Measurements from ENCODE around the gene SNX18.

Gene SNX18

DNA sequence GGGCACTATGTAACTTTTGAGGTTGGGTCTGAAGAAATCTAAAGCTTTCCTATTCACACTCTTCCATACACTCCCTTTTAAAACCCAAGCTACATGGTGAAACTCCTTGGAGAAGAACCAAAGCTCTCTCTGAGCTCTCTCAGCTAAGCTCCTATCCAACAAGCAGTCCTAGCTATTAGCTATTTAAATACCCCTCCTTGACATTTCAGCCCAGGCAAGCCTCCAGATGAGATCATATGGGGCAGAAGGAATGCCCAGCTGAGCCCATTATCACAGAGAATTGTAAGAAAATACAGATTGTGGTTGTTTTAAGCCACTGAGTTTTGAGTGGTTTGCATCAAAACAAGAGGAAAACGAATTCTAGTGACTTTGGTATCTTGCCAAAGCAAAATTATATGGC, 46.9 kb upstream of the SNX18 start:
- no peaks in the 10 kb centered on the region for H3F3A ChIP-seq (ENCODE audit: low read depth)
- no peaks in the 10 kb centered on the region for H4K20me1 ChIP-seq (ENCODE audit: insufficient read depth, low read length, poor library complexity, severe bottlenecking)
- no peak overlapping the region for H3K4me3 ChIP-seq (ENCODE audit: low read length, poor library complexity, severe bottlenecking)
- no peaks in the 10 kb centered on the region for H3K36me3 ChIP-seq (ENCODE audit: insufficient read depth, low read length)
- H3K27me3 ChIP-seq (ENCODE audit: insufficient read depth, low read length, poor library complexity, severe bottlenecking), result no peaks in the 10 kb centered on the region
- no peaks in the 10 kb centered on the region for H3K4me1 ChIP-seq (ENCODE audit: insufficient read depth, low read length, poor library complexity, severe bottlenecking)
- H3K4me2 ChIP-seq (ENCODE audit: low read depth, low read length, poor library complexity, severe bottlenecking), result no peak overlapping the region
- H2AFZ ChIP-seq (ENCODE audit: low read length), result 0 out of 2 replicates have a peak overlapping the region, but pooled peaks have one; percentile 37
- no peak overlapping the region for H3K9ac ChIP-seq (ENCODE audit: low read depth, low read length, poor library complexity, severe bottlenecking)
- TF ChIP-seq, protein P1, sequence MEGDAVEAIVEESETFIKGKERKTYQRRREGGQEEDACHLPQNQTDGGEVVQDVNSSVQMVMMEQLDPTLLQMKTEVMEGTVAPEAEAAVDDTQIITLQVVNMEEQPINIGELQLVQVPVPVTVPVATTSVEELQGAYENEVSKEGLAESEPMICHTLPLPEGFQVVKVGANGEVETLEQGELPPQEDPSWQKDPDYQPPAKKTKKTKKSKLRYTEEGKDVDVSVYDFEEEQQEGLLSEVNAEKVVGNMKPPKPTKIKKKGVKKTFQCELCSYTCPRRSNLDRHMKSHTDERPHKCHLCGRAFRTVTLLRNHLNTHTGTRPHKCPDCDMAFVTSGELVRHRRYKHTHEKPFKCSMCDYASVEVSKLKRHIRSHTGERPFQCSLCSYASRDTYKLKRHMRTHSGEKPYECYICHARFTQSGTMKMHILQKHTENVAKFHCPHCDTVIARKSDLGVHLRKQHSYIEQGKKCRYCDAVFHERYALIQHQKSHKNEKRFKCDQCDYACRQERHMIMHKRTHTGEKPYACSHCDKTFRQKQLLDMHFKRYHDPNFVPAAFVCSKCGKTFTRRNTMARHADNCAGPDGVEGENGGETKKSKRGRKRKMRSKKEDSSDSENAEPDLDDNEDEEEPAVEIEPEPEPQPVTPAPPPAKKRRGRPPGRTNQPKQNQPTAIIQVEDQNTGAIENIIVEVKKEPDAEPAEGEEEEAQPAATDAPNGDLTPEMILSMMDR (conservative IDR thresholded peaks at IDR 0.05; ENCODE audit: low read length), result no peak
- TF ChIP-seq EZH2phosphoT487 (IDR thresholded peaks at IDR 0.05; ENCODE audit: borderline replicate concordance), result no peak
- H3K79me2 ChIP-seq (ENCODE audit: insufficient read depth, low read length), result no peaks in the 10 kb centered on the region
- no peaks in the 10 kb centered on the region for H3K9me3 ChIP-seq (ENCODE audit: insufficient read depth, low read depth, low read length)
- no peaks in the 10 kb centered on the region for H3K9me2 ChIP-seq (replicated peaks; ENCODE audit: low read depth, low read length)

GRCh38 chr5:54471398-54471797, 46.2 kb upstream of the SNX18 start:
- H2AFZ ChIP-seq (ENCODE audit: low read length), result no peak overlapping the region
- H3K9me3 ChIP-seq (ENCODE audit: insufficient read depth, low read depth, low read length), result no peaks in the 10 kb centered on the region
- H3K4me1 ChIP-seq (ENCODE audit: insufficient read depth, low read length, poor library complexity, severe bottlenecking), result no peaks in the 10 kb centered on the region
- no peaks in the 10 kb centered on the region for H3K27me3 ChIP-seq (ENCODE audit: insufficient read depth, low read length, poor library complexity, severe bottlenecking)
- H3F3A ChIP-seq (ENCODE audit: low read depth), result no peaks in the 10 kb centered on the region
- no peaks in the 10 kb centered on the region for H4K20me1 ChIP-seq (ENCODE audit: insufficient read depth, low read length, poor library complexity, severe bottlenecking)
- no peak overlapping the region for H3K4me2 ChIP-seq (ENCODE audit: low read depth, low read length, poor library complexity, severe bottlenecking)
- no peaks in the 10 kb centered on the region for H3K9me2 ChIP-seq (replicated peaks; ENCODE audit: low read depth, low read length)
- TF ChIP-seq, protein P1 (conservative IDR thresholded peaks at IDR 0.05; ENCODE audit: low read length), result no peak
- no peak for TF ChIP-seq EZH2phosphoT487 (IDR thresholded peaks at IDR 0.05; ENCODE audit: borderline replicate concordance)
- H3K4me3 ChIP-seq (ENCODE audit: low read length, poor library complexity, severe bottlenecking), result no peak overlapping the region
- H3K36me3 ChIP-seq (ENCODE audit: insufficient read depth, low read length), result no peaks in the 10 kb centered on the region
- H3K79me2 ChIP-seq (ENCODE audit: insufficient read depth, low read length), result no peaks in the 10 kb centered on the region
- H3K9ac ChIP-seq (ENCODE audit: low read depth, low read length, poor library complexity, severe bottlenecking), result no peak overlapping the region

DNA sequence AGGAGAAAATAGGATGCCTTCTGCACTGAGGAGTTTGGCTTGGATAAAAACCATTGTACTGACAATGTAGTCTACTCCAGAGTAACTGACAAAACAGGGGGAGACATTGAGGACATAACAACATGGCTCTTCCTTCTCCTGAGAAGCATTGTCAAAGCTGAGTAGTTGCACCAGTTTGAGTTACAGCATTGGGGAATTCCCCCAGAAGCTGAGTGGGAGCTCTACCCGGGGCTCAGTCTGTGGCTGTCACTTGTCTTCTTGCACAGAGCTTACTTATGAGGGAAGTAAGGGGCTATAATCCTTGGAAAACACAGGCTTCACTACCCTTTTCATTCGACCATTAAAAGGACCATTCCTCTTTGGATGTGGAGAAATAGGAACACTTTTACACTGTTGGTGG, 40.9 kb upstream of the SNX18 start:
- no peaks in the 10 kb centered on the region for H3K36me3 ChIP-seq (ENCODE audit: insufficient read depth, low read length)
- H2AFZ ChIP-seq (ENCODE audit: low read length), result no peak overlapping the region
- TF ChIP-seq, protein P1 (conservative IDR thresholded peaks at IDR 0.05; ENCODE audit: low read length), result no peak
- no peak for TF ChIP-seq EZH2phosphoT487 (IDR thresholded peaks at IDR 0.05; ENCODE audit: borderline replicate concordance)
- H3K9me2 ChIP-seq (replicated peaks; ENCODE audit: low read depth, low read length), result no peaks in the 10 kb centered on the region
- H3K9me3 ChIP-seq (ENCODE audit: insufficient read depth, low read depth, low read length), result no peaks in the 10 kb centered on the region
- no peaks in the 10 kb centered on the region for H4K20me1 ChIP-seq (ENCODE audit: insufficient read depth, low read length, poor library complexity, severe bottlenecking)
- H3K79me2 ChIP-seq (ENCODE audit: insufficient read depth, low read length), result no peaks in the 10 kb centered on the region
- H3K4me2 ChIP-seq (ENCODE audit: low read depth, low read length, poor library complexity, severe bottlenecking), result no peak overlapping the region
- no peaks in the 10 kb centered on the region for H3K4me1 ChIP-seq (ENCODE audit: insufficient read depth, low read length, poor library complexity, severe bottlenecking)
- no peak overlapping the region for H3K4me3 ChIP-seq (ENCODE audit: low read length, poor library complexity, severe bottlenecking)
- H3F3A ChIP-seq (ENCODE audit: low read depth), result no peaks in the 10 kb centered on the region
- no peak overlapping the region for H3K9ac ChIP-seq (ENCODE audit: low read depth, low read length, poor library complexity, severe bottlenecking)
- H3K27me3 ChIP-seq (ENCODE audit: insufficient read depth, low read length, poor library complexity, severe bottlenecking), result no peaks in the 10 kb centered on the region

Measured in Loucy (cell line).